HS-27A (cell line): ENCODE results near the gene ATRIP.

Experiments used
- DNase-seq: peaks from one replicate; pipeline ENCODE4 v3.0.0-alpha.2; 2012; ENCODE audit warnings: low read depth, missing footprints

The ATRIP gene

GRCh38 chr3:48423883-48424695, 22.4 kb upstream of the ATRIP start:
- no peak for DNase-seq

- no peak for DNase-seq
Measured at GRCh38 chr3:48425281-48425812, 21.2 kb upstream of the ATRIP start.

- DNase-seq: no peak
Measured at GRCh38 chr3:48426401-48426909, 20.1 kb upstream of the ATRIP start.

- no peak for DNase-seq
Measured at GRCh38 chr3:48426944-48427629, 19.4 kb upstream of the ATRIP start.

GRCh38 chr3:48427630-48427962, 18.9 kb upstream of the ATRIP start:
- DNase-seq: no peak

GRCh38 chr3:48428088-48428571, 18.4 kb upstream of the ATRIP start:
- DNase-seq: no peak

- DNase-seq: no peak
Measured at GRCh38 chr3:48428572-48429316, 17.8 kb upstream of the ATRIP start.

GRCh38 chr3:48429317-48429959, 17.1 kb upstream of the ATRIP start:
- DNase-seq: no peak

GRCh38 chr3:48429960-48430707, 16.4 kb upstream of the ATRIP start, which contains the start of gene PLXNB1:
PLXNB1 (minus strand) TSS chr3:48430086; CDS start chr3:48424611, 5,475 bp downstream.
- no peak for DNase-seq

- DNase-seq: no peak
Measured at GRCh38 chr3:48430708-48431101, 15.8 kb upstream of the ATRIP start.

- DNase-seq: no peak
Measured at GRCh38 chr3:48431224-48432029, 15.1 kb upstream of the ATRIP start.

- DNase-seq: no peak
Measured at GRCh38 chr3:48432411-48433371, 13.8 kb upstream of the ATRIP start.

- DNase-seq: peak; percentile 72
Measured at GRCh38 chr3:48433472-48434118, 12.9 kb upstream of the ATRIP start.

- DNase-seq: no peak
Measured at GRCh38 chr3:48434591-48435222, 11.8 kb upstream of the ATRIP start.

- no peak for DNase-seq
Measured at GRCh38 chr3:48435223-48435595, 11.3 kb upstream of the ATRIP start.

GRCh38 chr3:48435774-48436476, 10.6 kb upstream of the ATRIP start:
- peak; percentile 63 for DNase-seq

- no peak for DNase-seq
Measured at GRCh38 chr3:48436477-48436787, 10.1 kb upstream of the ATRIP start.
